ENCODE measurements around the gene C3orf62.

Gene C3orf62

GRCh38 chr3:49276475-49277382 is at the start of gene C3orf62:
C3orf62 (minus strand) TSS chr3:49277232; CDS start chr3:49276872, 360 bp downstream.
- no peak for DNase-seq (ENCODE audit: low read depth)

- no peak for DNase-seq (ENCODE audit: low read depth)
Measured at GRCh38 chr3:49324768-49325167, 47.7 kb upstream of the C3orf62 start.

- no peak for DNase-seq (ENCODE audit: low read depth)
Measured at GRCh38 chr3:49316696-49317457, 39.8 kb upstream of the C3orf62 start.

GRCh38 chr3:49313896-49314688 is 37.1 kb upstream of the C3orf62 start:
- DNase-seq (ENCODE audit: low read depth): no peak

GRCh38 chr3:49311283-49311682 is 34.3 kb upstream of the C3orf62 start:
- DNase-seq (ENCODE audit: low read depth): no peak

GRCh38 chr3:49310677-49311076 is 33.6 kb upstream of the C3orf62 start:
- no peak for DNase-seq (ENCODE audit: low read depth)

GRCh38 chr3:49305608-49306007 is 28.6 kb upstream of the C3orf62 start:
- DNase-seq (ENCODE audit: low read depth): no peak

GRCh38 chr3:49302613-49303012 is 25.6 kb upstream of the C3orf62 start:
- no peak for DNase-seq (ENCODE audit: low read depth)

GRCh38 chr3:49300595-49300994 is 23.6 kb upstream of the C3orf62 start:
- DNase-seq (ENCODE audit: low read depth): no peak

- DNase-seq (ENCODE audit: low read depth): no peak
Measured at GRCh38 chr3:49298511-49298910, 21.5 kb upstream of the C3orf62 start.

GRCh38 chr3:49296781-49297411 is 19.9 kb upstream of the C3orf62 start:
- DNase-seq (ENCODE audit: low read depth): no peak

- DNase-seq (ENCODE audit: low read depth): no peak
Measured at GRCh38 chr3:49295489-49296058, 18.5 kb upstream of the C3orf62 start.

- no peak for DNase-seq (ENCODE audit: low read depth)
Measured at GRCh38 chr3:49294343-49294742, 17.3 kb upstream of the C3orf62 start.

GRCh38 chr3:49283997-49284396 is 7.0 kb upstream of the C3orf62 start:
- DNase-seq (ENCODE audit: low read depth): no peak

- no peak for DNase-seq (ENCODE audit: low read depth)
Measured at GRCh38 chr3:49279376-49279775, 2.3 kb upstream of the C3orf62 start.

GRCh38 chr3:49278548-49278947 is 1.5 kb upstream of the C3orf62 start:
- no peak for DNase-seq (ENCODE audit: low read depth)

- no peak for DNase-seq (ENCODE audit: low read depth)
Measured at GRCh38 chr3:49277383-49277775, 347 bp upstream of the C3orf62 start.

- DNase-seq (ENCODE audit: low read depth): no peak
Measured at GRCh38 chr3:49273825-49274532, 3.1 kb downstream of the C3orf62 start.

GRCh38 chr3:49271047-49271446 is 6.0 kb downstream of the C3orf62 start:
- DNase-seq (ENCODE audit: low read depth): no peak

GRCh38 chr3:49270156-49270500 is 6.9 kb downstream of the C3orf62 start:
- no peak for DNase-seq (ENCODE audit: low read depth)

All from HS-27A (cell line).